CD4-positive, alpha-beta T cell treated with Interleukin-17A for 1 hour (primary cell): ENCODE measurements around the gene CABP1.
A peak's percentile ranks its signal among the peaks of the same experiment; 100 is the strongest.

Source experiments
- DNase-seq: peaks from one replicate; pipeline ENCODE4 v3.0.0-alpha.2; 2020

CABP1 gene

GRCh38 chr12:120640861-120641833 is 721 bp downstream of the CABP1 start:
- peak; percentile 46 for DNase-seq

- no peak for DNase-seq
Observed at GRCh38 chr12:120642121-120642520, 1.7 kb downstream of the CABP1 start.

GRCh38 chr12:120642826-120643225 is 2.4 kb downstream of the CABP1 start:
- no peak for DNase-seq

- DNase-seq: no peak
Observed at GRCh38 chr12:120643574-120643973, 3.1 kb downstream of the CABP1 start.

GRCh38 chr12:120646044-120646443 is 5.6 kb downstream of the CABP1 start:
- DNase-seq: no peak

- no peak for DNase-seq
Observed at GRCh38 chr12:120647375-120647755, 6.9 kb downstream of the CABP1 start.

- DNase-seq: no peak
Observed at GRCh38 chr12:120649442-120650232, 9.2 kb downstream of the CABP1 start.

- no peak for DNase-seq
Observed at GRCh38 chr12:120650233-120650690, 9.8 kb downstream of the CABP1 start.

- no peak for DNase-seq
Observed at GRCh38 chr12:120651821-120652220, 11.4 kb downstream of the CABP1 start.

- no peak for DNase-seq
Observed at GRCh38 chr12:120652656-120653435, 12.4 kb downstream of the CABP1 start.

- DNase-seq: no peak
Observed at GRCh38 chr12:120653611-120654010, 13.2 kb downstream of the CABP1 start.

- no peak for DNase-seq
Observed at GRCh38 chr12:120654656-120655055, 14.2 kb downstream of the CABP1 start.

GRCh38 chr12:120656008-120656407 is 15.6 kb downstream of the CABP1 start:
- DNase-seq: no peak

GRCh38 chr12:120658286-120659150 is 18.1 kb downstream of the CABP1 start:
- DNase-seq: no peak

- DNase-seq: no peak
Observed at GRCh38 chr12:120659151-120659525, 18.7 kb downstream of the CABP1 start.

- DNase-seq: no peak
Observed at GRCh38 chr12:120661432-120661831, 21.0 kb downstream of the CABP1 start.

GRCh38 chr12:120662879-120663278 is 22.5 kb downstream of the CABP1 start:
- no peak for DNase-seq

- DNase-seq: no peak
Observed at GRCh38 chr12:120663741-120664140, 23.3 kb downstream of the CABP1 start.

- no peak for DNase-seq
Observed at GRCh38 chr12:120666571-120667390, 26.4 kb downstream of the CABP1 start.

- DNase-seq: no peak
Observed at GRCh38 chr12:120668091-120668867, 27.9 kb downstream of the CABP1 start.
